ENCODE data around the gene RAB11FIP5. TPM values are rescaled to one million over a fixed set of nuclear protein-coding genes. Genes with fewer than 3 reads are reported as not detected.
A peak's percentile ranks its signal among the peaks of the same experiment; 100 is the strongest.

Gene RAB11FIP5
- total RNA-seq, 4 donors from 2014 or later, result 34.4 to 39.4 (median 37.3) TPM

DNA sequence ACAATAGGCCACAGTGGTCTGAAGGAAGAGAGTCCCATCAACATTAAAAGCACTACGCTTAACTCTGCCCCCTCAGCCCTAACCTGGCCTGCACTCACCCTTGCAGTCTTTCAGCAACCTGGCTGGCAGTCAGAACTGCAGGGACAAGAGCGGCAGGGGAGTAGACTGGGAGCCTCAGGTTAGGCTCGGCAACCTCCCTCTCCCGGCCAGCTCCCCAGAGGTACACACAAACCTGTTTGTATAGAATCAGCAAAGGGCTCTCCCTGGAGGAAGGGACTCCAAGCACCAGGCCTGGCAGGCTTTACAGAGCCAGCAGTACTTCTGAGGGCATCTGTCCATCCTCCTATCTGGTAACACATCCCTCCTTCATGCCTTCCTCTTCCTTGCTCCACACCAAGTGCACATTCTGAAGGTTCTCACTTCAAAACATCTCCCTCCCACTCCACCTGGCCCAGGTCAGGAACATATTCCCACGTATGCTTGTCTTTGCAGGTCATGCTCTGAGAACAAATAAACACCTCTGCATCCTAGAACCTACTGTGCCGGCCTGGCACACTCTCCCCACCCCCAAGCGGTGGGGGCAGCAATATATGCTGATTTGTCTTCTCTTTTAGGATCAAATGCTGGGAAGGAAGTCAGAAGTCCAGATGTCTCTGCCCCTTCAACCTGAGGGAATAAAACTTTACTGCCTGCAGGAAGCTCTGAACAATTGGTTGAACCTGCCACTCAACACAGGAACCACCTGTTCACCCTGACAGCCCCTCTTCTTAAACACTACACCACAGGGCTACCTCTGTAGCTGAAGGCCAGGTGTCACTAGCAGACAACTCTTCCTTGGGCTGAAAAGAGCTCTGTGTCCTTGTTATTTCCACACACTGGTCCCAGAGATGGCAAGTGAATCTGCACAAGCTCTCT is 28.6 kb downstream of the RAB11FIP5 start:
- TF ChIP-seq POLR2A (IDR thresholded peaks at IDR 0.05), result no peak
- TF ChIP-seq, protein P1, sequence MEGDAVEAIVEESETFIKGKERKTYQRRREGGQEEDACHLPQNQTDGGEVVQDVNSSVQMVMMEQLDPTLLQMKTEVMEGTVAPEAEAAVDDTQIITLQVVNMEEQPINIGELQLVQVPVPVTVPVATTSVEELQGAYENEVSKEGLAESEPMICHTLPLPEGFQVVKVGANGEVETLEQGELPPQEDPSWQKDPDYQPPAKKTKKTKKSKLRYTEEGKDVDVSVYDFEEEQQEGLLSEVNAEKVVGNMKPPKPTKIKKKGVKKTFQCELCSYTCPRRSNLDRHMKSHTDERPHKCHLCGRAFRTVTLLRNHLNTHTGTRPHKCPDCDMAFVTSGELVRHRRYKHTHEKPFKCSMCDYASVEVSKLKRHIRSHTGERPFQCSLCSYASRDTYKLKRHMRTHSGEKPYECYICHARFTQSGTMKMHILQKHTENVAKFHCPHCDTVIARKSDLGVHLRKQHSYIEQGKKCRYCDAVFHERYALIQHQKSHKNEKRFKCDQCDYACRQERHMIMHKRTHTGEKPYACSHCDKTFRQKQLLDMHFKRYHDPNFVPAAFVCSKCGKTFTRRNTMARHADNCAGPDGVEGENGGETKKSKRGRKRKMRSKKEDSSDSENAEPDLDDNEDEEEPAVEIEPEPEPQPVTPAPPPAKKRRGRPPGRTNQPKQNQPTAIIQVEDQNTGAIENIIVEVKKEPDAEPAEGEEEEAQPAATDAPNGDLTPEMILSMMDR (IDR thresholded peaks at IDR 0.05), result no peak
- DNase-seq, result peak in 1 of 2 donors; percentile 20
- Histone ChIP-seq H3K4me3 (replicated peaks in 1 of 3) (no peak overlapping the region), H3K27ac (no peak overlapping the region), H3K9me3 (no peaks in the 10 kb centered on the region), H3K4me1 (no peaks in the 10 kb centered on the region), H3K27me3 (no peaks in the 10 kb centered on the region), H3K36me3 (peaks cover 0 to 23% of the 10 kb centered on the region in 2 donors)
- intact Hi-C loops (cut with DNase I), result loop anchor here (5.0 kb wide), 1 partner anchor 93 kb away; no protein-coding TSS in a partner anchor
- WGBS, 2 donors, result 80 to 81% methylated on average over 5 to 7 of the region's 7 CpGs

- 89 to 93% methylated on average over 9 to 11 of the region's 13 CpGs for WGBS, 2 donors
- no peak for TF ChIP-seq POLR2A (IDR thresholded peaks at IDR 0.05)
- TF ChIP-seq, protein P1 (IDR thresholded peaks at IDR 0.05), result no peak
- no peak overlapping the region for H3K27ac ChIP-seq
- H3K4me3 ChIP-seq (replicated peaks in 1 of 3), result no peak overlapping the region
- DNase-seq, result no peak
- no peaks in the 10 kb centered on the region for H3K4me1 ChIP-seq
- peaks cover 0 to 15% of the 10 kb centered on the region in 2 donors for H3K36me3 ChIP-seq
- no peaks in the 10 kb centered on the region for H3K27me3 ChIP-seq
- H3K9me3 ChIP-seq, result no peaks in the 10 kb centered on the region
- intact Hi-C loops (cut with DNase I), result loop anchor here (5.0 kb wide), 1 partner anchor 95 kb away; no protein-coding TSS in a partner anchor
These were observed 30.0 kb downstream of the RAB11FIP5 start for GRCh38 chr2:73082523-73083410.

- TF ChIP-seq POLR2A (IDR thresholded peaks at IDR 0.05), result no peak
- TF ChIP-seq, protein P1 (IDR thresholded peaks at IDR 0.05), result no peak
- no peaks in the 10 kb centered on the region for H3K9me3 ChIP-seq
- no peaks in the 10 kb centered on the region for H3K27me3 ChIP-seq
- DNase-seq, result no peak
- H3K36me3 ChIP-seq, result peaks cover 0 to 11% of the 10 kb centered on the region in 2 donors
- H3K4me1 ChIP-seq, result no peaks in the 10 kb centered on the region
- intact Hi-C loops (cut with DNase I), result loop anchor here (5.0 kb wide), 1 partner anchor 96 kb away; no protein-coding TSS in a partner anchor
- no peak overlapping the region for H3K4me3 ChIP-seq (replicated peaks in 1 of 3)
- 81% methylated on average over 14 to 16 of the region's 16 CpGs for WGBS, 2 donors
- no peak overlapping the region for H3K27ac ChIP-seq
These were observed 31.5 kb downstream of the RAB11FIP5 start for GRCh38 chr2:73081181-73081671.

DNA sequence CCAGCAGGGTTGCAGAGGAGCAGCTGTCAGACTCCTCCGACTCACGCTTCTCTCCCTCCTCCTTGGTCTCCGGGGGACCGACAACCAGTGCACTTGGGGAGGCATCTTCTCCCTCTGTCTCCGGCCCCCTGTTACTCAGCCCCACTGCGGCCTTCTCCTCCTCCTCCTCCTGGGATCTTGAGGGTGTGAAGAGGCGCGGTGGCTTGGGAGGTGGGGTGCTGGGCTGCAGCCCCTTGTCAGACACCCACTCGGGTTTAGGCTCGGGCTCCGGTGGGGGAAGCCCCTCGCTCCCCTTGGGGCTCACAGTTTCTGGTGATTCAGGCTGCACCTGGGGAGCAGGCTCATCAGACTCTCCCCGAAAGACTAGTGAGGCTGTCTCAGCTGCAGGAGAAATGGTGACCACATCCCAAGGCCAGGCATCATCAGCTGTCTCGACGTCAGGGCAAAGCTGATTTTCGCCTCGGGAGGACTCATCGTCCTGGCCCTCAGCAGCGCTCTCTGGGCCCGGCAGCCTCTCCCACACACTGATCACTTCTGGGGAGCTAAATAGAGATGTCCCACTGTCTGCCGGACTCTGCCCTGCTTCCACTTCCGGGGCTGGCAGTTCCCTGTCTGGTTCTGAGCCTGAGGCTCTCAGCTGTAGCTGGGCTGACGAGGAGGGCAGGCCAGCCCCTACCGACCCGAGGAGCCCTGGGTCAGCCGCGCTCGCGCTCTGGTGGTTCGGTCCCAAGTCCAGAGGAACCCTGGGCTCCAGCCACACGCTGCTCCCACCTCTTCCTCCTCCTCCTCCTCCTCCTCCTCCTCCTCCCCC is 32.2 kb downstream of the RAB11FIP5 start:
- Histone ChIP-seq H3K4me3 (replicated peaks in 1 of 3) (no peak overlapping the region), H3K27ac (no peak overlapping the region), H3K9me3 (no peaks in the 10 kb centered on the region), H3K4me1 (no peaks in the 10 kb centered on the region), H3K27me3 (no peaks in the 10 kb centered on the region), H3K36me3 (peaks cover 0 to 11% of the 10 kb centered on the region in 2 donors)
- TF ChIP-seq, protein P1 (IDR thresholded peaks at IDR 0.05), result no peak
- TF ChIP-seq POLR2A (IDR thresholded peaks at IDR 0.05), result no peak
- 88% methylated on average over 22 to 31 of the region's 31 CpGs for WGBS, 2 donors
- no peak for DNase-seq
- intact Hi-C loops (cut with DNase I), result loop anchor here (5.0 kb wide), 1 partner anchor 97 kb away; no protein-coding TSS in a partner anchor

Data from thyroid gland (tissue), 4 donors.